ENCODE data around the gene ETFB.

- TF ChIP-seq POLR2A (IDR thresholded peaks at IDR 0.05) (no peak), CTCF (IDR thresholded peaks at IDR 0.05) (no peak)
These were observed 68.8 kb downstream of the ETFB start for GRCh38 chr19:51297406-51297805.
